Effector CD8-positive, alpha-beta T cell (primary cell): ENCODE data around the gene SLITRK6.
"Not testable (repeated sequence)": the region's sequence is repeated elsewhere in the genome, so short reads cannot be mapped to it uniquely, and the experiment has no call there.

ENCODE experiments used
- DNase-seq: peaks from one replicate; lab custom pipeline; 2025; lab: John Stamatoyannopoulos, UW
- total RNA-seq, 4 experiments: gene quantifications; one replicate each; lab custom pipeline; 2026; lab: John Stamatoyannopoulos, UW

SLITRK6 gene, protein sequence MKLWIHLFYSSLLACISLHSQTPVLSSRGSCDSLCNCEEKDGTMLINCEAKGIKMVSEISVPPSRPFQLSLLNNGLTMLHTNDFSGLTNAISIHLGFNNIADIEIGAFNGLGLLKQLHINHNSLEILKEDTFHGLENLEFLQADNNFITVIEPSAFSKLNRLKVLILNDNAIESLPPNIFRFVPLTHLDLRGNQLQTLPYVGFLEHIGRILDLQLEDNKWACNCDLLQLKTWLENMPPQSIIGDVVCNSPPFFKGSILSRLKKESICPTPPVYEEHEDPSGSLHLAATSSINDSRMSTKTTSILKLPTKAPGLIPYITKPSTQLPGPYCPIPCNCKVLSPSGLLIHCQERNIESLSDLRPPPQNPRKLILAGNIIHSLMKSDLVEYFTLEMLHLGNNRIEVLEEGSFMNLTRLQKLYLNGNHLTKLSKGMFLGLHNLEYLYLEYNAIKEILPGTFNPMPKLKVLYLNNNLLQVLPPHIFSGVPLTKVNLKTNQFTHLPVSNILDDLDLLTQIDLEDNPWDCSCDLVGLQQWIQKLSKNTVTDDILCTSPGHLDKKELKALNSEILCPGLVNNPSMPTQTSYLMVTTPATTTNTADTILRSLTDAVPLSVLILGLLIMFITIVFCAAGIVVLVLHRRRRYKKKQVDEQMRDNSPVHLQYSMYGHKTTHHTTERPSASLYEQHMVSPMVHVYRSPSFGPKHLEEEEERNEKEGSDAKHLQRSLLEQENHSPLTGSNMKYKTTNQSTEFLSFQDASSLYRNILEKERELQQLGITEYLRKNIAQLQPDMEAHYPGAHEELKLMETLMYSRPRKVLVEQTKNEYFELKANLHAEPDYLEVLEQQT
- total RNA-seq: 0 reads per million in 4 experiments

DNA sequence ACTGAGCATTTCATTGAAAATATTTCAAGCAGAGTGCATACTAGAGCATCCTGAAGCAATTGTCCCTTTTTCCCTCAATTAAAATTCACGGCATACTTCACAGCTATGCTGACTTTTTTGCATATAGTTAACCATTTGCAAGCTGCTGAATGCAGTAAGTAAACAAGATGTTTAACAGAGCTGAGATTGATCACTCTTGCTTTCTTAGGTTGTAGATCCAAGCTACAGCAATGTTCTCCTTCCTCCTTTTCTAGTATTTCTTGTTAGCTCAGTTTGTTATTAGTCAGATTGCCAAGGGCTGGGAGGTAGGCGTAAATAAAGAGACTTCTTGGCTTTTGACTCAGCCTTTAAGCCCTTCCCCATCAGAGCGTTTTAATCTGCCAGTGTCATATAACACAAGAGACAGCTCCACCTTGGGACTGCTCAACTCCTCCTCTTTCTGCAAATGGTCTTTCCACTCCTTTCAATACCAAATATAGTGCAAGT lies at the start of gene SLITRK6:
SLITRK6 (minus strand) TSS at position 323 of the 486 bp plus-strand sequence. CDS start 2,911 bp downstream, outside the sequence.
- no peak for DNase-seq

DNA sequence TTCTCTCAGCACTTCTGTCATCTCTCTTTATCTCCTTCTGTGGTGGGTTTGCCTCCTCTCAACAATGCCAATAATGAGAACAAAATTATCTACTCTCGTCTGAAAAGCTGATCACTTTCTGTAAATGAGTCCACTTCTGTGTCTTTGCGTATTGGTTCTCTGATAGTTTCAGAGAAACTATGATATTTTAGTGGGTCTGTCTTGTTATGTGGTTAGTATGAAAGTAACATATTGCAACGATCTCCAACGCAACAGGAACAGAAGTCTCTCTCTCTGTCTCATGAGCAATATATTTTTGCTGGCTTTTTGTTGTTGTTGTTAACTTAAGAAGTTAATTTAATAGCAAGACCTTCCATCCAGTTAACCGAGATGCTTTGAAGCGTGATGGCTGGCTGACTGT lies 47.8 kb upstream of the SLITRK6 start:
- DNase-seq: no peak

DNA sequence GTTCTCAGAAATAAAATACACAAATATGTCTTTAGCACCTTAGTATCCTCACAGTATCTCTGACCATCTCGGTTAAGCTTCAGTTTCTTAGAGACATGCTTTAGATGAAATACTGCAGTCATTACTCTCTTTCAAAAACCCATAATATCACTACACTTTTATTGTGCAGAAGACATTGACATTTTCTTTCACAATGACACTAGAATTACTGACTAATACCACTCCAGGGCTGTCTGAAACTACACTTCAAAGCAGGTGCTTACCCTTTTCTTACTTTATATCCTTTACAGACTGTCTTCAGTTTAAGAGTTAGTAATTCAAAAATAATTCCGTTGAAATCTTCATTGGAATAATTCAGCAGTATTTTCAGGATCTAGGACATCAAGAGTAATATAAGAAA lies 42.2 kb upstream of the SLITRK6 start:
- DNase-seq: no peak

DNA sequence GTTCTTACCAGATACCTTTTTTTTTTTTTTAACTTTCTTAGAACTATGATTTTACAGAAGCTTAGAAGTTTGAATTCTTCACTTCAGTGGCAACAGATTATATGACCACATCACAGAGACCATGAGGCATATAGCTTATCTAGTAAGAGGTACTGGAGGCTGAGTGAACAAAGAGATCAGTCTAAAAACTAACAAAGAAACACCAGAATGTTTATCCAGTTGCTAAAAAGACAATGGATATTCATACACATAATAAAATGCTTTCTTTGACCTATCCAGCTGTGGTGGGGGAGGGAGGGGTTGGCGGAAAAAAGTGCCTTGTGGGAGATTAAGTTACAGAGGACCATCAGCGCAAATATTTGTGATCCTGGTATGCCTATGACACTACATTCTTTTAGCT lies 34.7 kb upstream of the SLITRK6 start:
- DNase-seq: no peak

DNA sequence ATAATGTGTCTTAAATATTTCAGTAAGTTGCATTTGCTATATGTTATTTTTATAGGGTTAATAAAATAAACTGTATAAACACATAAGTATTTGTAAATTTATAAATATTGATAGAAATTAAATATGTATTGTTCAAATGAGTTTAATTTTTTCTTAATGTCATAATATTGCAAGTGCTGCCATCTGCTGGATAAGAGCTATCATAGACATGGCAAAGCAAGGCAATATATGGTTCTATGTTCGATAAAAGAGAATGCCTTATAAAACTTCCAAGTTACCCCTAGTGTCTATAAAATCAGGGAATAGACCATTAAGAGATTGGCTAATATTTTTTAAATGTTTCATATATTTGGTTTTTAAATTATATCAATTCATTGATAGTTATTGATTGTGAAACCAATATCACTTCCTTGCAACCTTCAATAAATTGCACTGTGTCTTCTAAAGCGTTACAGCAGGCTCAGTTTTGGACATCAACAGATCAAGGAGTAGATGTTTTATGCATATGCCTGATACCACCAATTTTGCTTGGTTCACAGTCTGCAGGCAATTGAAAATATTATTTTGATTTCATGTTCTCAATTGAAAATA lies 29.0 kb upstream of the SLITRK6 start:
- DNase-seq: no peak

DNA sequence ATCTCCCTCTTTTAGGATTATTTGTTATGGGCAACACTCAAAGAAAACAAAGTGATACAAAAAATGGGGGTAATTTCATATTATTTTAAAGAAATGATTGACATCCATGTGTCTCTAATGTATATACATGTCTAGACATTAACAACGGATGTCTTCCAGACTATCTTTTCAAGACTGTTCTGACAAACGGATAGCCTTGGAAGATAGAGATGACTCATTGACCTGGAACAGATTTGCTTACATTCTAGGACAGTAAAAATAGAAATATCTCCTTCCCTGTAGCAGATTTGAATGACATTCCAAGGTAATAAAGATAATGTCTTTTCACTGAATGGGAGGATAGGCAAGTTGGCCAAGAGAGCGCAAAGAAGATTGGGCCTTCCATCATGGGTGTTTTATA lies 26.2 kb upstream of the SLITRK6 start:
- no peak for DNase-seq

DNA sequence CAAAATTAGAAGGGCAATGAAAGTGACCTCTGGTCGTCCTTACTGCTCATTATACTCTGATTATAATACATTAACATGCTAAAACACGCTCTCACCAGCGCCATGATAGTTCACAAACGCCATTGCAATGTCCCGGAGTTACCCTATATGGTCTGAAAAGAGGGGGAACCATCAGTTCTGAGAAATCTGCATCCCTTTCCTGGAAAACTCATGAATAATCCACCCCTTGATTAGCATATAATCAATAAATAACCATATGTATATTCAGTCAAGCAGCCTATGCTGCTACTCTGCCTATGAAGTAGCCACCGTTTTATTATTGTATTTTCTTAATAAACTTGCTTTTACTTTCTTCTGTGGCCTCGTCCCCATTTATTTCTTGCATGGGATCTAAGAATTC lies 24.6 kb upstream of the SLITRK6 start:
- DNase-seq: no peak

DNA sequence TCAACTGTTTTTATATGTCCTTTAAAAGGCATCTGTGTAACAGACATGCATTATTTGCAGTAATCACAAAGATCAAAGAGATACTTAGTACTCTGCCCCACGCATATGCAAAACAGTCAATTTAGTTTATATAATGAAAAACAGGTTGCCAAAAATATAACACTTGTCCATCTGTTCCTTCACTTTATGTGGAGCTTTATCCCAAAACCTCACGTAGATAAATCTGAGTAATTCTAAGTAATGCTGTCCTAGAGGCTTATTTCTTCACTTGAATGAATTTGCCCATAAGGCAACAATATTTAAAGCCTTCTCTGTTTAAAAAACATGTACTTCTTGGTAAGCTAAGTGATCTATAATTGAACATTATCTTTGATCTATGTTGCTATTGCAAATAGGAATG lies 20.3 kb upstream of the SLITRK6 start:
- no peak for DNase-seq

DNA sequence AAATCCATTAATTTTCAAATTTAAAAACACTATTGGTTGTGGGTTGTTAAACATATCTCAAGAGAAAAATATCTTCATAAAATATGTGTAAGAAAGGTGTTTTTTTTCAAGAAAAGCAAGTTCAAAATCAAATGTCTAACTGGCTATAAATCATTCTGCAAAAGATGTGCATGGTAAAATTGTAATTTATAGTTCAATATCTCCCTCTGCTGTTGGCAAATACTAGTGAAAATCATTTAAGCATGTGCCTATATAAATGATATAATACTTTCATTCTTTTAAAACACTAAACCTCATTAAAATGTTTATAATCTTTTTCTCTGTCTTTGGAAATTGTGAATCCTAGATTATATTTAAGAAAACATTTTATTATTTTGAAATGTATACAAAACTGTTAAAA lies 17.2 kb upstream of the SLITRK6 start:
- DNase-seq: no peak

DNA sequence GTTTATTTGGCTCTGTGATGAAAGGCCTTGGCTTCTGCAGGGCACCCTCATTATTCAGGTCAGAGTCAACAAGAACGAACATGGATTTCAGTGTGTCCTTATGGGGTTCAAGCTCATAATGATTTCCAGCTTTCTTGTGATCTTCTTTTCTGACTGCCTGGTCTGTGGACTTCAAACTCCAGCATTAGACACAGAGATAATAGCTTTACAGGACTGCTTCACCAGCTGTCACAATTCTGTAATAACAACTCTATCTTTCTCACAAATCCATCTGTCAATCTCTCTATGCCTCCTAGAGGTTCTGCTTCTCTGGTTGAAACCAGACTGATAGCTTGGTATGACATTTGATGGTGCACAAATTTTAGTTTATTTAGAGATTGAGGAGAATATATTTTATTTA lies 13.1 kb upstream of the SLITRK6 start:
- no peak for DNase-seq

DNA sequence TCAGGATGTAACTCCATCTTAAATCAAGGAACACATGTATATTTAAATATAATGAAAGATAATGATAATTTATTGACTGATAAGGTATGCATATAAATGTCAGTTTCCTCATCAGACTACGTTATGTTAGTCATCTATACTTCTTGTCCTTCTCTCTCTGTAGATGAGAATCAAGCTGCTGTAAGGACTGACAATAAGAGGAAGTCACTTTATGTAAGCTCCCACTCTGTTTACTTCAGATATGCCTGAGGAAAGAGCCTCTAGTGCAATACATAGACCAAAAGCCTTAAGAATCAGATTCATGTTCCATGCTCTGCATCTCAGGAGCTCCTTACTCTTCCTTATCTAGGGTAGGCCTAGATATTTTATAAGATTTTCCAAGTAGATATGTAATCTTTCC lies 9.6 kb upstream of the SLITRK6 start:
- DNase-seq: no peak

DNA sequence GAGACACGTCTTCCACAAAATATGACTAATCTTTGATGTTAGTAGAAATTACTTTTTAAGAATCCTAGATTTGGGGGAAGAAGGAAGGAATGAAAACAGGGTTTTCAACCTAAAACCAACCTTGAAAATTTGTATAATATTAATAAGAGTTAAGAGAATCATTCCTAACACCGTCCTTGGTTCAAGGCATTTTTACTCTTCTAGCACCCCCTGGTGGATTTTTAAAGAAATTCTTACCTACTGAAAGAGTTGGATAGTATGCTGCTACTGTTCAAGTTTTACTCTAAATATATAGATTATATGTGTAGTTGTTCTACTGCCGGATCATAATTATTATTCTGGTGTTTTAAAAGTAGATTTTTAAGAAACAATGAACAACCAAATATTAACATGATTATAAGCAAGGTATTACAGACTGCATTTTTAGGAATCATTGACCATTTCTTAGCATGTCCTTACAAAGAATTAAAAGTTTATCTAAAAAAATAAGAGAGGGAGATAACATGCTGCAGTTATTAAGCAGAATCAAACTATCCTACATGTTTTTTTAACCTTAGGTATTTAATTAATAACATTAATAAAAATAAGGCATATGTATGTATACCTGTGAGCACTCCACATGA lies 7.4 kb upstream of the SLITRK6 start:
- no peak for DNase-seq

DNA sequence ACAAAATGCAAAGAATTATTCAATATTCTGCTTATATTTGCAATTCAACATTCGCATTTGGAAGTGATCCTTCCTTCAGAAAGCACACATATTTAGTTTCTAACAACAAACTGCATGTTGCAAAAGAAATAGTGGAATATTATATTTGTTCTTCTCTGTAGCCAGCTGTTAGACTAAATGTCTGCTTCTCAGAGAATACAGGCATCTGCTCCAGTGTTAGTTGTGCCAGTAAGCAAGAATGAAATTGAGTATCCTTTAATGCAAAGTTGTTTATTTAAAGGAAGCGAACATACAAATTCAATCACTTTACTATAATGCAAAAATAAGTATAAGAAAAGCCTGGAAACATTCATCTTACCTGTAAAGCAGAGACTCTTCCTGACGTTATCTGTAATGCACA lies 663 bp downstream of the SLITRK6 start:
- no peak for DNase-seq

DNA sequence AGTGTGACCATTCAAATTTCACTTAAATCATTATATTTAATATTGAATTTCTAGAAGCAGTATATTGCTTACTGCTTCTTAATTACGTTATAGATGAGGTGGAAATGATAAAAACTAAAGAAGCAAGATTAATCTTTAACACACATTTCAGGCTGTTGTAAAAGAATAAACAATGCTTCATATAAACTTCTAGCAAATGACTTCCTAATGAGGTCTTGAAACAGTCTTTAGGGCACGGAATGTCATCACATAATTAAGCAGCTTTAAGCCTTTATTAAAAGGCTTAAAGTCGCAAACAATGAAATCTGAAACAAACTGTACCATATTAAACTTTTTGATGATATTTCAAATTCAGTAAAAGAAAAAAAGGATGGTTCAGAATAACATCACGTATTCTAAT lies 1.9 kb downstream of the SLITRK6 start:
- DNase-seq: no peak

DNA sequence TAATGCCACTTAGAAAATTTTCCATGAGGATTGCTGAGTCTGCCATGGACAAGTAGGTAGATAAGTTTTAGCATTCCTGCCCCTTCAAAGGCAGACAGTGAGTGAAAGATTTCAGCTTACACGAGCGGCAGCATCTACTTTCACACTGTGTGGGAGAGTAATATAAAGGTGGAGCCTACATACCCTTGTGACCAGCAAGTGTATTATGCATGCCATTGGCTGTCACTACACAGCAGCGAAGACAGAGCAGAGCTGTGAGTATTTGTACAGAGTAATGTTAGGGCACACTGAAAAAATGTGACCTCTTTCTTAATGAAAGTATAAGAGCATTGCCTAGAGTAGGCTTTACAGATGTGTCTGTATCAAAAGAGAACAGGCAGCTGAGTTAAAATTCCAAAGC lies 14.0 kb downstream of the SLITRK6 start:
- no peak for DNase-seq

DNA sequence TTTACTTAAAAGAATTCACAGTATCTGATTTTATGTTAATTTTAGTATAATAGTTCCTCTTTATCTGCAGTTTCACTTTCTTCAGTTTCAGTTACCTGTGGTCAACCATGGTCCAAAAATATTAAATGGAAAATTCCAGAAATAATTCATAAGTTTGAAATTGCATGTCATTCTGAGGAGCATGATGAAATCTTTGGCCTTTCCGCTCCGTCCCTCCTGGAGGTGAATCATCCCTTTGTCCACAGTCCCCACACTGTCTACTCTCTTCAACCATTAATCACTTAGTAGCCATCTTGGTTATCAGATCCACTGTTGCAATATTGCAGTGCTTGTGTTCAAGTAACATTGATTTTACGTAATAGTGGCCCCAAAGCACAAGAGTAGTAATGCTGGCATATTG lies 26.9 kb downstream of the SLITRK6 start:
- DNase-seq: no peak

DNA sequence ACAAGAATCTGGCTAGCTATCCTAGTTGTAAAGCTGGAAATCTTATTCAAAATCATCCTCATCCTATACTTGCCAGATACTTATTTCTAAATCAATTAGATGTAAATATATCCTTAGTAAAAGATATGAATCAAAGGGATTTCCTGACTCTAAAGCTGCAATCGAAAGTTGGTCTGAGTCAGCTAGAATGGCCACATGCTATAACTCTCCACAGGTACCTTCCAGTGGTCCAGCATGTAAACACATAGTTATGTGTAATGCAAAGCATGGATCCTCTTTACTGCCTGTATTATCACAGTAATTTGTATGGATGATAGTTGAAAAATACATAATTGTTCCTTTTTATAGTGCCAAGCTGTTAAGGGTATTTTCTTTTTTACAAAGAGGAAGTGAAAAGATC lies 27.4 kb downstream of the SLITRK6 start:
- DNase-seq: no peak

DNA sequence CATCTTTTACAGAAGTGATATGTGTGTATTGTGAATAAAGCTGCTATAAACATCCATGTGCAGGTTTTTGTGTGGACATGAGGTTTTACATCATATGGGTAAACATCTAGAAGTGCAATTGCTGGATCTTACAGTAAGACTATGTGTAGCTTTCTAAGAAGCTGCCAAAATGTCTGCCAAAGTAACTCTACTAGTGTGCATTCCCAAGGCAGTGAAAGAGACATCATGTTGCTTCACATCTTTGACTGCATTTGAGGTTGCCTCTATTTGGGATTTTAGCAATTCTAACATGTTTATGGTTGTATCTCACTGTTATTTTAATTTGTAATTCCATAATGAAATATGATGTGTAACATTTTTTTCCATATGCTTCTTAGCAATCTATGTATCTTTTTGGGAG lies 30.3 kb downstream of the SLITRK6 start:
- DNase-seq: no peak

DNA sequence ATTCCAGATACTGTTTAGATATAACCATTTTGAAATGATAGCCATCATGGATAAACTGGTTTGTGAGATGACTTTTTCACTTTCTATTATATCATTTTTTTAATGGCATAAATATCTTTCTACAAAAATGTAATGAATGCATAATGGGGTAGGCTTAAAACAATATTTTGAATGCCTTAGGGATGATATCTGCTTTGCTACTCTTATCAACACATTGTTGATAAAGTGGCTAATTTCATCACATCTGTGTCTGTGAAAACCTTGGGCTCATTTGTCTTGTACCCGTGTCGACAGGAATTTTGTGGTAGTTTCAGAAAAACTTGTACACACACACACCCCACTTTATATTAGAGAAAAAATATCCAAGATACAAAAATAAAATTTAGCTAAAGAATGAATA lies 44.1 kb downstream of the SLITRK6 start:
- no peak for DNase-seq

DNA sequence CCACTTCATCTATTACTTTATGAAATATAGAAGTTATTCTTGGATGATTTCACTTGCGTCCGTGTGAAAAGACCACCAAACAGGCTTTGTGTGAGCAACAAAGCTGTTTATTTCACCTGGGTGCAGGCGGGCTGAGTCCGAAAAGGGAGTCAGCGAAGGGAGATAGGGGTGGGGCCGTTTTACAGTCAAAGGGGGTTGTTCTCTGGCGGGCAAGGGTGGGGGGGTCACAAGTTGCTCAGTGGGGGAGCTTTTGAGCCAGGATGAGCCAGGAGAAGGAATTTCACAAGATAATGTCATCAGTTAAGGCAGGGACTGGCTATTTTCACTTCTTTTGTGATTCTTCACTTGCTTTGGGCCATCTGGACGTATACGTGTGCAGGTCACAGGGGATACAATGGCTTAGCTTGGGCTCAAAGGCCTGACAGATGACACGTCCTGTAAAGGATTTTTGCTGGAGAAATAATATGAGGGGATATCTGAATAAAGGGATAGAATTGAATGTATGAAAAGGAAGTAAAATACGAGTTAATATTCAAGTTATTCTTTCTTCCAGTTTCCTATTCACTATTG lies 55.9 kb downstream of the SLITRK6 start:
- DNase-seq: not testable (repeated sequence)
